A549 (cell line): ENCODE results near the gene NMNAT2. TPM values are rescaled to one million over a fixed set of nuclear protein-coding genes. Genes with fewer than 3 reads are reported as not detected.

Experiments
- ATAC-seq, 2 experiments: fragments of 200-7000 bp in 1 of 2; fragments of >200 bp in 1 of 2; cut with Nextera tagmentation in 1 of 2; cut with Tn5 transposase in 1 of 2; 3 replicates each; pipeline versions ENCODE4 v1.8.0 to v1.9.1; 2018 to 2020; ENCODE audit warnings: mild to moderate bottlenecking in 1 of 2, moderate library complexity in 1 of 2
- CTCF ChIA-PET: fragments of 300-600 bp; sonication (Branson Sonifier 250); formaldehyde crosslinking; extraction: SDS; loops from one replicate; lab custom pipeline; 2021; ENCODE audit warnings: antibody characterized with exemption, inconsistent platforms; lab: Yijun Ruan, JAX
- POLR2A ChIA-PET: fragments of 350-600 bp; formaldehyde crosslinking; extraction: SDS; loops from one replicate; lab custom pipeline; 2021; ENCODE audit warnings: antibody characterized with exemption, inconsistent platforms; lab: Yijun Ruan, JAX
- DNase-seq, 2 experiments: peaks; one replicate each; pipeline versions ENCODE4 v3.0.0 to v3.0.0-alpha.2; 2011 to 2016; ENCODE audit warnings: low read depth in 1 of 2, low spot score in 1 of 2
- FAIRE-seq: peaks from 2 replicates; lab custom pipeline; 2011; peaks lifted over from hg19 to GRCh38; lab: Jason Lieb, UNC
- H3K27ac ChIP-seq, 2 experiments: fragments of >200 bp; sonication (Bioruptor Twin); formaldehyde crosslinking; 3 replicates each; pipeline ENCODE4 v1.5.1; 2016 to 2017
- H3K4me1 ChIP-seq: fragments of >200 bp; sonication (Bioruptor Twin); formaldehyde crosslinking; 3 replicates; pipeline ENCODE4 v1.6.1; 2016
- H3K4me2 ChIP-seq: fragments of >200 bp; sonication (Bioruptor Twin); formaldehyde crosslinking; 3 replicates; pipeline ENCODE4 v1.6.1; 2016
- H3K4me3 ChIP-seq: fragments of >200 bp; sonication (Bioruptor Twin); formaldehyde crosslinking; 3 replicates; pipeline ENCODE4 v1.5.1; 2016
- H3K9me3 ChIP-seq: fragments of >200 bp; sonication (Bioruptor Twin); formaldehyde crosslinking; 3 replicates; pipeline ENCODE4 v1.6.1; 2016
- BHLHE40 ChIP-seq: IDR thresholded peaks from 2 replicates; pipeline ENCODE4 v1.6.1; 2012; ENCODE audit warnings: low read depth, low read length, inconsistent platforms
- CEBPB ChIP-seq, 2 experiments: fragments of >200 bp in 1 of 2; sonication (Bioruptor Twin) in 1 of 2; formaldehyde crosslinking in 1 of 2; IDR thresholded peaks; 2 replicates each; pipeline ENCODE4 v1.6.1; 2012 to 2016
- CHD4 ChIP-seq: fragments of 200-600 bp; sonication (generic); IDR thresholded peaks from 2 replicates; pipeline ENCODE4 v1.6.1; 2016; ENCODE audit warnings: antibody characterized with exemption, mild to moderate bottlenecking, borderline replicate concordance
- EHMT2 ChIP-seq: fragments of 200-600 bp; sonication (generic); IDR thresholded peaks from 2 replicates; pipeline ENCODE4 v1.6.1; 2016; ENCODE audit warnings: antibody characterized with exemption, low read depth, mild to moderate bottlenecking, moderate library complexity
- ESRRA ChIP-seq: fragments of 150-350 bp; IDR thresholded peaks from 2 replicates; pipeline ENCODE4 v1.6.1; 2014; ENCODE audit warnings: mild to moderate bottlenecking, low read length, borderline replicate concordance
- FOSB ChIP-seq: fragments of 250-450 bp; sonication (Bioruptor Pico); IDR thresholded peaks from 2 replicates; pipeline ENCODE4 v1.5.0; 2020; ENCODE audit warnings: mild to moderate bottlenecking, moderate library complexity
- HEYL ChIP-seq: fragments of 250-450 bp; sonication (Bioruptor Pico); IDR thresholded peaks from 2 replicates; pipeline ENCODE4 v1.8.0; 2021; ENCODE audit warnings: mild to moderate bottlenecking, moderate library complexity
- HOXB13 ChIP-seq: fragments of 250-450 bp; sonication (Bioruptor Pico); IDR thresholded peaks from 2 replicates; pipeline ENCODE4 v1.5.0; 2020; ENCODE audit warnings: low read depth, mild to moderate bottlenecking, moderate library complexity
- HOXB5 ChIP-seq: fragments of 250-450 bp; sonication (Bioruptor Pico); IDR thresholded peaks from 2 replicates; pipeline ENCODE4 v1.5.0; 2020; ENCODE audit warnings: mild to moderate bottlenecking, moderate library complexity
- KDM1A ChIP-seq: fragments of 200-600 bp; sonication (generic); IDR thresholded peaks from 2 replicates; pipeline ENCODE4 v1.6.1; 2016; ENCODE audit warnings: low read depth, mild to moderate bottlenecking
- KDM5A ChIP-seq: fragments of 200-600 bp; sonication (generic); IDR thresholded peaks from 2 replicates; pipeline ENCODE4 v1.6.1; 2016; ENCODE audit warnings: antibody characterized with exemption, mild to moderate bottlenecking
- MAFK ChIP-seq: fragments of 450-650 bp; IDR thresholded peaks from 2 replicates; pipeline ENCODE4 v1.6.1; 2014; ENCODE audit not compliant: partially characterized antibody
- MAZ ChIP-seq: fragments of 150-350 bp; IDR thresholded peaks from 2 replicates; pipeline ENCODE4 v1.6.1; 2014; ENCODE audit warnings: antibody characterized with exemption, low read depth, low read length, borderline replicate concordance
- NR3C1 ChIP-seq: fragments of >200 bp; sonication (Bioruptor Twin); formaldehyde crosslinking; IDR thresholded peaks from 3 replicates; pipeline ENCODE4 v1.6.1; 2017
- PHF8 ChIP-seq: fragments of 200-600 bp; sonication (generic); IDR thresholded peaks from 2 replicates; pipeline ENCODE4 v1.6.1; 2016; ENCODE audit warnings: low read depth, mild to moderate bottlenecking, antibody characterized with exemption, moderate library complexity, borderline replicate concordance
- POLR2A ChIP-seq: IDR thresholded peaks from 2 replicates; pipeline ENCODE4 v1.6.1; 2012; ENCODE audit warnings: mild to moderate bottlenecking, low read length
- POLR2AphosphoS2 ChIP-seq: conservative IDR thresholded peaks from 2 replicates; pipeline ENCODE4 v1.6.1; 2012; ENCODE audit warnings: low read length, improper control_type of control experiment, inconsistent platforms
- RAD21 ChIP-seq, 2 experiments: fragments of >200 bp in 1 of 2; sonication (Bioruptor Twin) in 1 of 2; formaldehyde crosslinking in 1 of 2; IDR thresholded peaks in 1 of 2; conservative IDR thresholded peaks in 1 of 2; 2 replicates in 1 of 2; 3 replicates in 1 of 2; pipeline ENCODE4 v1.6.1; 2012 to 2018; ENCODE audit warnings: inconsistent platforms in 1 of 2
- RARB ChIP-seq: fragments of 250-450 bp; sonication (Bioruptor Pico); IDR thresholded peaks from 2 replicates; pipeline ENCODE4 v1.8.0; 2021; ENCODE audit warnings: mild to moderate bottlenecking, moderate library complexity
- REST ChIP-seq: fragments of 200-600 bp; sonication (generic); IDR thresholded peaks from 2 replicates; pipeline ENCODE4 v1.6.1; 2016; ENCODE audit warnings: antibody characterized with exemption, mild to moderate bottlenecking, moderate library complexity
- RNF2 ChIP-seq: fragments of 200-600 bp; sonication (generic); IDR thresholded peaks from 2 replicates; pipeline ENCODE4 v1.6.1; 2016; ENCODE audit warnings: low read depth, mild to moderate bottlenecking, antibody characterized with exemption, moderate library complexity, borderline replicate concordance
- SMC3 ChIP-seq: fragments of >200 bp; sonication (Bioruptor Twin); formaldehyde crosslinking; IDR thresholded peaks from 3 replicates; pipeline ENCODE4 v1.6.1; 2018; ENCODE audit warnings: inconsistent platforms
- SREBF2 ChIP-seq: fragments of 450-650 bp; IDR thresholded peaks from 2 replicates; pipeline ENCODE4 v1.6.1; 2014; ENCODE audit warnings: mild to moderate bottlenecking, moderate library complexity
- TFCP2L1 ChIP-seq: fragments of 250-450 bp; sonication (Bioruptor Pico); IDR thresholded peaks from 2 replicates; pipeline ENCODE4 v1.5.0; 2021; ENCODE audit warnings: mild to moderate bottlenecking
- TP53 ChIP-seq: fragments of 250-450 bp; sonication (Bioruptor Pico); IDR thresholded peaks from 2 replicates; pipeline ENCODE4 v1.5.0; 2021; ENCODE audit warnings: mild to moderate bottlenecking, moderate library complexity
- ZFP36 ChIP-seq: fragments of 450-650 bp; IDR thresholded peaks from 2 replicates; pipeline ENCODE4 v1.6.1; 2014; ENCODE audit warnings: borderline replicate concordance; ENCODE audit not compliant: partially characterized antibody
- ZNF302 ChIP-seq: fragments of 250-450 bp; sonication (Bioruptor Pico); IDR thresholded peaks from 2 replicates; pipeline ENCODE4 v1.9.0; 2021; ENCODE audit warnings: inconsistent platforms, mild to moderate bottlenecking, moderate library complexity
- ZSCAN20 ChIP-seq: fragments of 250-450 bp; sonication (Bioruptor Pico); IDR thresholded peaks from 2 replicates; pipeline ENCODE4 v1.8.0; 2022; ENCODE audit warnings: mild to moderate bottlenecking, moderate library complexity
- WGBS: methylation state at CpG from one replicate; pipeline ENCODE4 v1.1.6; 2017; ENCODE audit errors: missing lambda C conversion rate; 5-methylcytosine and 5-hydroxymethylcytosine counted together
- polyA plus RNA-seq, 4 experiments: library from polyadenylated mRNA; depleted of rRNA in 3 of 4; stranded (reverse); fragments of >200 nt; fragmentation: RNase III in 1 of 4; extraction: RNeasy Plus Mini Kit Qiagen cat#74134 plus additional on column Dnase treatment in 1 of 4; gene quantifications; 2 replicates in 3 of 4; 3 replicates in 1 of 4; pipeline ENCODE4 v1.2.3, GENCODE V29; 2011 to 2017
- TF ChIP-seq, protein P1 (sequence below): IDR thresholded peaks from 2 replicates; pipeline ENCODE4 v1.6.1; 2012
- TF ChIP-seq, protein P2 (sequence below): fragments of 150-350 bp; IDR thresholded peaks from 2 replicates; pipeline ENCODE4 v1.6.1; 2014; ENCODE audit warnings: low read depth, mild to moderate bottlenecking, low read length

Gene NMNAT2
- polyA plus RNA-seq, 2 of the 4 experiments (the other 2 are of a cell fraction) = 0.16 to 0.63 TPM

DNA sequence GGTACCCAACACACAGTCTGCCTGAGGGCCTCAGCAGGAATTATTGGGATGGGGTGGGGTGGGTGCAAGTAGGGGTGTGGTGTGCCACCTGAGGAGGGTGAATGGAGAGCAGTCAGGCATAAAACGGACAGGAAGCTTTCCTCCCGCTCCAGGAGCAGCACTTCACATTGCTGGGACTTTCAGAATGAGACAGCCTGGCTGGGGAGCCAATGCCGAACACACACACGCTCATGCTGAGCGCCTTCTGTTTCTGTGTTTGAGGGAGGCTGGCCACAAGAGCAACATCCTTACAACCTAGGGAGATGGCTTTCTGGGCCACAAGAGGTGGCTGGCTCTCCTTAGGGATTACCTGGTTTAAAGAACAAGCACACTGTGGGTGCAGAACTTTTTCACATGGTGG, 134.1 kb downstream of the NMNAT2 start:
- POLR2A ChIA-PET = no interaction called here
- CTCF ChIA-PET = interaction anchor here (1.0 to 7.1 kb wide), 5 partner anchors 8 to 298 kb away, joined by 3 to 71 read pairs (median 36); no protein-coding TSS in a partner anchor
- no peak for ATAC-seq
- H3K4me2 ChIP-seq = no peak overlapping the region
- 83% methylated on average over 5 of the region's 5 CpGs for WGBS
- no peaks in the 10 kb centered on the region for H3K9me3 ChIP-seq
- no peak for DNase-seq
- H3K4me1 ChIP-seq = no peaks in the 10 kb centered on the region
- no peak for FAIRE-seq
- H3K27ac ChIP-seq = no peak overlapping the region
- no peak overlapping the region for H3K4me3 ChIP-seq
- no peak for TF ChIP-seq CEBPB (IDR thresholded peaks at IDR 0.05)
- no peak for TF ChIP-seq KDM1A
- TF ChIP-seq ZSCAN20 = no peak
- no peak for TF ChIP-seq EHMT2
- no peak for TF ChIP-seq HOXB5
- TF ChIP-seq MAFK = no peak
- TF ChIP-seq TFCP2L1 (CRISPR knock-in tag) = no peak
- no peak for TF ChIP-seq ZFP36
- TF ChIP-seq, protein P1, sequence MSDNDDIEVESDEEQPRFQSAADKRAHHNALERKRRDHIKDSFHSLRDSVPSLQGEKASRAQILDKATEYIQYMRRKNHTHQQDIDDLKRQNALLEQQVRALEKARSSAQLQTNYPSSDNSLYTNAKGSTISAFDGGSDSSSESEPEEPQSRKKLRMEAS = no peak
- TF ChIP-seq MAZ = no peak
- no peak for TF ChIP-seq RAD21 (conservative IDR thresholded peaks at IDR 0.05 in 1 of 2, IDR thresholded peaks at IDR 0.05 in 1 of 2)
- TF ChIP-seq RARB (CRISPR knock-in tag) = no peak
- TF ChIP-seq FOSB (CRISPR knock-in tag) = no peak
- no peak for TF ChIP-seq NR3C1
- no peak for TF ChIP-seq ZNF302 (CRISPR knock-in tag)
- TF ChIP-seq KDM5A = no peak
- no peak for TF ChIP-seq ESRRA

GRCh38 chr1:183283286-183283685, 134.9 kb downstream of the NMNAT2 start:
- WGBS = 68% methylated on average over 5 of the region's 5 CpGs
- ChIA-PET CTCF (interaction anchor here (0.9 to 7.1 kb wide), 7 partner anchors 9 to 401 kb away, joined by 3 to 71 read pairs (median 15); no protein-coding TSS in a partner anchor), POLR2A (no interaction called here)
- Histone ChIP-seq H3K9me3 (no peaks in the 10 kb centered on the region), H3K4me3 (no peak overlapping the region), H3K27ac (no peak overlapping the region), H3K4me2 (no peak overlapping the region), H3K4me1 (no peaks in the 10 kb centered on the region; the same call in 2 of the 3 replicates)
- TF ChIP-seq RNF2 (no peak), EHMT2 (no peak), ESRRA (no peak), POLR2A (no peak), POLR2AphosphoS2 (no peak), SREBF2 (no peak), HEYL (CRISPR knock-in tag) (no peak), RAD21 (conservative IDR thresholded peaks at IDR 0.05 in 1 of 2, IDR thresholded peaks at IDR 0.05 in 1 of 2) (no peak), REST (no peak), TP53 (CRISPR knock-in tag) (no peak), TFCP2L1 (CRISPR knock-in tag) (no peak), PHF8 (no peak), KDM5A (no peak), HOXB13 (CRISPR knock-in tag) (no peak), CHD4 (no peak), SMC3 (no peak), BHLHE40 (no peak), KDM1A (no peak)
- TF ChIP-seq, protein P2, sequence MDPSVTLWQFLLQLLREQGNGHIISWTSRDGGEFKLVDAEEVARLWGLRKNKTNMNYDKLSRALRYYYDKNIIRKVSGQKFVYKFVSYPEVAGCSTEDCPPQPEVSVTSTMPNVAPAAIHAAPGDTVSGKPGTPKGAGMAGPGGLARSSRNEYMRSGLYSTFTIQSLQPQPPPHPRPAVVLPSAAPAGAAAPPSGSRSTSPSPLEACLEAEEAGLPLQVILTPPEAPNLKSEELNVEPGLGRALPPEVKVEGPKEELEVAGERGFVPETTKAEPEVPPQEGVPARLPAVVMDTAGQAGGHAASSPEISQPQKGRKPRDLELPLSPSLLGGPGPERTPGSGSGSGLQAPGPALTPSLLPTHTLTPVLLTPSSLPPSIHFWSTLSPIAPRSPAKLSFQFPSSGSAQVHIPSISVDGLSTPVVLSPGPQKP = no peak
- TF ChIP-seq, protein P1 = no peak
- ATAC-seq (no peak), DNase-seq (no peak), FAIRE-seq (no peak)
